ENCODE results near the gene SPTAN1. TPM values are rescaled to one million over a fixed set of nuclear protein-coding genes. Genes with fewer than 3 reads are reported as not detected.
A peak's percentile ranks its signal among the peaks of the same experiment; 100 is the strongest.

The SPTAN1 gene
- total and polyA plus RNA-seq, 2 of the 4 experiments (the other 2 are of a cell fraction) = 275 to 327 TPM

GRCh38 chr9:128552744-128553440, 505 bp downstream of the SPTAN1 start:
- Histone ChIP-seq H3K14ac (replicated peaks; ENCODE audit: low read depth, low read length) (peak overlapping the region; percentile 72), H3K4me1 (ENCODE audit: control insufficient read depth, insufficient read depth, low read length) (peaks cover 13% of the 10 kb centered on the region), H4K20me1 (ENCODE audit: insufficient read depth, low read length) (peaks cover 42% of the 10 kb centered on the region), H2BK20ac (ENCODE audit: low read depth, low read length) (no peak overlapping the region), H2BK15ac (ENCODE audit: low read depth, low read length) (no peak overlapping the region), H4K8ac (ENCODE audit: low read depth in 2 of 2, low read length in 2 of 2) (0 out of 4 replicates have a peak overlapping the region, but pooled peaks of 1 of the 2 experiments have one; percentile 14), H2AFZ (replicated peaks; ENCODE audit: low read length, poor library complexity) (peak overlapping the region; percentile 84), H2BK120ac (ENCODE audit: low read depth, low read length) (no peak overlapping the region), H3K9me1 (ENCODE audit: insufficient read depth, low read length) (peaks cover 4% of the 10 kb centered on the region; the same call in 1 of the 2 replicates), H3K27ac (ENCODE audit: insufficient read depth, low read length) (peak overlapping the region; percentile 77), H3K9me3 (ENCODE audit: control insufficient read depth, insufficient read depth, low read length) (no peaks in the 10 kb centered on the region), H3K18ac (ENCODE audit: low read depth, low read length) (peak overlapping the region; percentile 31; the same call in 1 of the 2 replicates), H3K27me3 (ENCODE audit: control insufficient read depth, insufficient read depth, low read length) (no peaks in the 10 kb centered on the region), H3K4me3 (ENCODE audit: insufficient read depth, low read depth, low read length) (peak overlapping the region; percentile 99), H3K56ac (ENCODE audit: extremely low read depth, insufficient read depth, low read length) (peak overlapping the region; percentile 20; the same call in 1 of the 2 replicates), H2BK5ac (ENCODE audit: low read depth, low read length, poor library complexity, severe bottlenecking) (peak overlapping the region; percentile 80), H3K23ac (ENCODE audit: low read depth, low read length) (peak overlapping the region; percentile 79), H3K4me2 (ENCODE audit: low read depth, low read length) (peak overlapping the region; percentile 66), H3K36me3 (ENCODE audit: control insufficient read depth, insufficient read depth, low read length) (no peaks in the 10 kb centered on the region), H2AK5ac (ENCODE audit: low read depth, low read length) (no peak overlapping the region; the same call in 1 of the 2 replicates), H3K4ac (ENCODE audit: low read depth, low read length) (peak overlapping the region; percentile 65), H3K9ac (ENCODE audit: low read depth, low read length) (peak overlapping the region; percentile 91), H4K91ac (ENCODE audit: insufficient read depth, low read depth, low read length) (no peak overlapping the region), H4K5ac (ENCODE audit: low read depth, low read length) (no peak overlapping the region; the same call in 1 of the 2 replicates), H2AK9ac (replicated peaks; ENCODE audit: low read depth, low read length, poor library complexity) (peak overlapping the region; percentile 97), H3K79me1 (ENCODE audit: low read depth in 1 of 2, low read length in 2 of 2) (peaks cover 0 to 53% of the 10 kb centered on the region in 2 experiments; a peak in 2 of 4 replicates)
- in situ Hi-C loops (cut with MboI; ENCODE audit: low sequenced_read_pairs) (loop anchor here (10.0 kb wide), 1 partner anchor 258 kb away; no protein-coding TSS in a partner anchor), dilution Hi-C loops (cut with HindIII; ENCODE audit: low sequenced_read_pairs, unreplicated experiment) (no loop called here), intact Hi-C loops (cut with micrococcal nuclease) (no loop called here)
- ChIA-PET POLR2A (ENCODE audit: unreplicated experiment) (no interaction called here), CTCF (interaction anchor here (1.2 kb wide), 1 partner anchor 11 kb away, joined by 3 read pairs; no protein-coding TSS in a partner anchor)
- DNase-seq = no peak
- TF ChIP-seq NFE2L2 (IDR thresholded peaks at IDR 0.05; ENCODE audit: low read depth, low read length) = no peak
- no peak for TF ChIP-seq USF2 (IDR thresholded peaks at IDR 0.05; ENCODE audit: low read depth, low read length)
- no peak for TF ChIP-seq MXI1 (IDR thresholded peaks at IDR 0.05; ENCODE audit: borderline replicate concordance, low read depth, low read length)
- TF ChIP-seq RCOR1 (IDR thresholded peaks at IDR 0.05; ENCODE audit: insufficient replicate concordance, low read length) = no peak
- no peak for TF ChIP-seq BHLHE40 (IDR thresholded peaks at IDR 0.05; ENCODE audit: low read depth, low read length)
- no peak for TF ChIP-seq CTCF (conservative IDR thresholded peaks at IDR 0.05; ENCODE audit: low read depth, low read length)
- TF ChIP-seq MAZ (IDR thresholded peaks at IDR 0.05; ENCODE audit: borderline replicate concordance, low read depth, low read length) = no peak
- WGBS, 2 experiments (ENCODE audit: extremely low coverage in 2 of 2, insufficient read length in 1 of 2) = 0% methylated on average over 11 of the region's 59 CpGs; no CpG with 5 or more reads in 1 of the 2 experiments
- peak; percentile 16 for ATAC-seq (ENCODE audit: low read depth)
- no TSS peak for BruUV-seq (replicated peaks)
